AG04449 (cell line): ENCODE data around the gene TUBGCP4.

Source experiments
- CTCF ChIA-PET: fragments of 350-600 bp; formaldehyde crosslinking; extraction: SDS; loops from one replicate; lab custom pipeline; 2021; ENCODE audit warnings: antibody characterized with exemption; lab: Yijun Ruan, JAX
- POLR2A ChIA-PET: fragments of 400-600, 350-600 bp; formaldehyde crosslinking; extraction: SDS; loops from one replicate; lab custom pipeline; 2020; ENCODE audit warnings: antibody characterized with exemption, inconsistent platforms; lab: Yijun Ruan, JAX
- DNase-seq: peaks from one replicate; pipeline ENCODE4 v3.0.0-alpha.2; 2010; ENCODE audit warnings: low read depth, low spot score
- H3K4me3 ChIP-seq: 2 replicates; pipeline ENCODE4 v1.5.1; 2011; ENCODE audit warnings: low read depth, mild to moderate bottlenecking, control low read depth, low read length
- TF ChIP-seq, protein P1 (sequence below): IDR thresholded peaks from one replicate; pipeline ENCODE4 v1.5.1; 2011; ENCODE audit warnings: mild to moderate bottlenecking, moderate library complexity, low read length, control low read depth, inconsistent platforms; ENCODE audit not compliant: insufficient read depth; ENCODE audit errors: missing control alignments

TUBGCP4 gene

DNA sequence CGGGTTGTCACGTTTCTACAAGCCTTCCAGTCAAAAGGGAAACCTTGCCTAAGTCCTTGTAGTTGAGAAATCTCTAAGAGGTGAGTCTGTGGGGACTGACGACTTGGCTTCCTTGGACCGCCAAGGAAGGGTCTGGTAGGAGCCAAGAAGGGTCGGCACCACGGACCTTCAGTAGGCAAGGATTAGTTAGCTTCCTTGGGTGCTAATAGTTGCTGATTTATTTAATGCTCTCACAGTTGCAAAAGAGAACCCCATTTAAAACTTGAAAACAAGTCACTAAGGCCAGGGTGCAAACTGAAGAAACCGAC, 40.2 kb upstream of the TUBGCP4 start:
- POLR2A ChIA-PET = no interaction called here
- H3K4me3 ChIP-seq = peak overlapping the region; percentile 91
- CTCF ChIA-PET = no interaction called here
- no peak for DNase-seq
- TF ChIP-seq, protein P1, sequence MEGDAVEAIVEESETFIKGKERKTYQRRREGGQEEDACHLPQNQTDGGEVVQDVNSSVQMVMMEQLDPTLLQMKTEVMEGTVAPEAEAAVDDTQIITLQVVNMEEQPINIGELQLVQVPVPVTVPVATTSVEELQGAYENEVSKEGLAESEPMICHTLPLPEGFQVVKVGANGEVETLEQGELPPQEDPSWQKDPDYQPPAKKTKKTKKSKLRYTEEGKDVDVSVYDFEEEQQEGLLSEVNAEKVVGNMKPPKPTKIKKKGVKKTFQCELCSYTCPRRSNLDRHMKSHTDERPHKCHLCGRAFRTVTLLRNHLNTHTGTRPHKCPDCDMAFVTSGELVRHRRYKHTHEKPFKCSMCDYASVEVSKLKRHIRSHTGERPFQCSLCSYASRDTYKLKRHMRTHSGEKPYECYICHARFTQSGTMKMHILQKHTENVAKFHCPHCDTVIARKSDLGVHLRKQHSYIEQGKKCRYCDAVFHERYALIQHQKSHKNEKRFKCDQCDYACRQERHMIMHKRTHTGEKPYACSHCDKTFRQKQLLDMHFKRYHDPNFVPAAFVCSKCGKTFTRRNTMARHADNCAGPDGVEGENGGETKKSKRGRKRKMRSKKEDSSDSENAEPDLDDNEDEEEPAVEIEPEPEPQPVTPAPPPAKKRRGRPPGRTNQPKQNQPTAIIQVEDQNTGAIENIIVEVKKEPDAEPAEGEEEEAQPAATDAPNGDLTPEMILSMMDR = no peak

DNA sequence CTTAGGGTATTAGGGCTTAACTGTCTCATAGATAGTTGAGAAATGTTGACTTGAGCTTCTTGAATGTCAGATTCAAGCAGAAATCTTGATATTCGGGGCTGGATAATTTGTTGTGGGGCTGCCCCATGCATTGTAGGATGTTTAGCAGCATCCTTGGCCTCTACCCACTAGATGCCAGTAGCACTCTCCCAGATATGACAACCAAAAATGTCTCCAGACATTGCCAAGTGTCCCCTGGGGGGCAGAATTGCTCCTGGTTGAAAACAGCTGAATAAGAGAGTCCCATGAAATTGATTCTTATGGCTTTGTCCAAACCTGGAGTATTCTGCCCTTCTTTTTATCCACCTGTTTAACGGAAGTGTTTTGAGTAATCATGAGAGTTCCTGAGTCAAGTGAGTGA, 24.6 kb upstream of the TUBGCP4 start:
- ChIA-PET POLR2A (no interaction called here), CTCF (interaction anchor here (1.2 to 2.3 kb wide), 4 partner anchors 9 to 29 kb away, joined by 3 to 8 read pairs (median 5); no protein-coding TSS in a partner anchor)
- no peak for DNase-seq
- no peak overlapping the region for H3K4me3 ChIP-seq
- TF ChIP-seq, protein P1 = no peak

DNA sequence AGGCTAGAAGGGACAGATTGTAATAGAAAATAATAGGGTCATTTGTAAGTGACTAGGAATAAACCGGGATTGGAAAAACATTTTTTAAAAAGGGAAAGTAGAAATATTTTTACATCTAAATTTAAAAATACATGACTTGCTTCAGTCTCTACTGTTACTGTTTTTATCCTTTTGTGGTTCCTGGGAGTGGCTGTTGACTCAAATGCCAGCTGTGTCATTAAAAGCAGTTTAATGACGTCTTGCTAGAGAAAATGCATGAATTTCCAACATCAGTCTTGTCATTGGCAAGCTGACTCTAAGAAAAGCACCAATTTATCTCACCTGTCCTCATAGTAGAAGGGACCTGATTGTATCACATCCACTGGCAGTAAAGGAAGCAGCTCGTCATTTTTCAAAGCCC, 23.8 kb upstream of the TUBGCP4 start:
- TF ChIP-seq, protein P1 = no peak
- CTCF ChIA-PET = interaction anchor here (0.9 to 2.3 kb wide), 5 partner anchors 8 to 28 kb away, joined by 3 to 8 read pairs (median 4); partner anchors contain the start of genes TUBGCP4 and ZSCAN29
- H3K4me3 ChIP-seq = no peak overlapping the region
- no peak for DNase-seq
- POLR2A ChIA-PET = no interaction called here

DNA sequence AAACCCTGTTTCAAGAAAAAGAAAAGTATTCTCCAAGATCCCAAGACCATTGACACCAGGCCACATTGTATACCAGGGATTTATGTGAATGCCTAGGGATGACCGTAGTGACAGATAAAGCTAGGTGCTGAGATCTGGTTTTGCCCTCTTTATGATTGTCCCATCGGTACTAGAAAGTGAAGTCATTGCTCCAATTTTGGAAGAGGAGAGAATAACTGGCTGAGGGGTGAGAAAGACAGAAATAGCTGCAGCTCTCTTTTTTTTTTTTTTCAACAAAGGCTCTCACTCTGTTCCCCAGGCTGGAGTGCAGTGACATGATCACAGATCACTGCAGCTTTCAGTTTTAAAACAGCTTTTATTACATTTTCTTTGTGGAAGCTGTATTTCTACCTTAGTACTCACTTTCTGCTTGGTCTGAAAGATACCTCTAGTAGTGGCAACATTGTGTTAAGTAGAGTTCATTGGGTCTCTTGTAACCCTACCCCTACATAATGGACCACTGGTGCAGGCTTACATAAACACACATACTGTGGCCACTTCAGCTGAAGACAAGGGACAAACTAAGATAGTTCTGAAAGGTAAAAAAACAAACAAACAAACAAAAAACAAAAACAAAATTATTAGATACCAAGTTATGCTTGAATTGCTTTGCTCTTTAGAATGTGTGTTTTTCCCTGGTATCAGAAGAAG, 18.1 kb upstream of the TUBGCP4 start:
- DNase-seq = no peak
- ChIA-PET CTCF (interaction anchor here (2.6 kb wide), 1 partner anchor 18 kb away, joined by 7 read pairs; the partner anchor contains the start of genes TUBGCP4 and ZSCAN29), POLR2A (no interaction called here)
- no peak overlapping the region for H3K4me3 ChIP-seq
- TF ChIP-seq, protein P1 = no peak

DNA sequence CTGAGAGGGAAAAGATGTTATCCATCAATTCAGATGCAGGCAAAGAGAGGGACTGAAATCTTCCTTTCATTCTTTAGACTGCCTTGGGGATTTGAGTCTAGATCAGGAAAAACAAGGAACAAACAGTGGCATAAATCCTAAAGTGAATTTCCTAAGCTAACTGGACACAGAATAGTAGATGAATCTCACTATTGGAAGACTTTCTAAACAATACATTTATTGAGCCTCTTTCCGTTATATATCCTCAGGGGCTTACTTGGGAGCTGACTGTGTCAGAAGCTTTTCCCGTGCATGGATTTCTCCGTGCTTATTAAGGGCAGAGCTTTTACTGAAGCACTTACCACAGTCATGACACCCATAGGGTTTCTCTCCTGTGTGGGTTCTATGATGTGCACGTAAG, 10.1 kb upstream of the TUBGCP4 start:
- POLR2A ChIA-PET = no interaction called here
- no peak overlapping the region for H3K4me3 ChIP-seq
- TF ChIP-seq, protein P1 = no peak
- no peak for DNase-seq
- CTCF ChIA-PET = interaction anchor here (0.7 to 3.1 kb wide), 4 partner anchors 9 to 19 kb away, joined by 3 to 15 read pairs (median 4); partner anchors contain the start of genes TUBGCP4 and ZSCAN29

DNA sequence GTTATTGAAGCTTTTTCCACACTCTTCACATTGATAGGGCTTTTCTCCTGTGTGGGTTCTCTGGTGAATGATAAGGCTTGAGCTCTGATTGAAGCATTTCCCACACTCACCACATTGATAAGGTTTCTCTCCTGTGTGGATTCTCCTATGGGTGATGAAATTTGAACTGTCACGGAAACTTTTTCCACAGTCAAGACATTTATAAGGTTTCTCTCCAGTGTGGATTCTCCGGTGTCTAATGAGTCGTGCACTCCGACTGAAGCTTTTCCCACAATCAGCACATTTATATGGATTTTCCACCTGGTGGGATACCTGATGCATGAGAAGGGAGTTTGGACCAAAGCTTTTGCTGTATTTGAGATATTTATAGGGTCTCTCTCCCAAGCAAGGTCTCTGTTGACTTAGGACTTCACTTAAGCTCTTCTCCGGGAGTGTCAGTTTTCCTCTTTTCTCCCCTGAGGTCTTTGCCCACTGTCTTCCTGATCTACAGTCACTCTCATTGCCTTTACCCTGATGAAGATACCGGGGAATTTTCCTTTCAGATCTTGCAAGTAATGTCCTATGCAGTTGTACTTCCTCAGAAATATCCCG, 9.5 kb upstream of the TUBGCP4 start:
- DNase-seq = no peak
- ChIA-PET CTCF (interaction anchor here (0.9 to 3.1 kb wide), 3 partner anchors 10 to 18 kb away, joined by 3 to 15 read pairs (median 4); partner anchors contain the start of genes TUBGCP4 and ZSCAN29), POLR2A (no interaction called here)
- H3K4me3 ChIP-seq = no peak overlapping the region
- TF ChIP-seq, protein P1 = no peak
